WERI-Rb-1 (cell line): ENCODE results near the gene NLRP1.

Source experiments
- DNase-seq: peaks from one replicate; pipeline ENCODE4 v3.0.0-alpha.2; 2020
- H3K27ac ChIP-seq: fragments of 250-450 bp; sonication (Bioruptor Pico); 2 replicates; pipeline ENCODE4 v1.5.1; 2020; ENCODE audit warnings: mild to moderate bottlenecking, moderate library complexity
- H3K27me3 ChIP-seq: fragments of 250-450 bp; sonication (Bioruptor Pico); 2 replicates; pipeline ENCODE4 v1.5.1; 2021; ENCODE audit warnings: mild to moderate bottlenecking, low read depth, moderate library complexity; ENCODE audit not compliant: insufficient read depth, severe bottlenecking
- H3K36me3 ChIP-seq: fragments of 250-450 bp; sonication (Bioruptor Pico); 2 replicates; pipeline ENCODE4 v1.5.1; 2020; ENCODE audit warnings: mild to moderate bottlenecking, moderate library complexity
- H3K4me3 ChIP-seq: 2 replicates; pipeline ENCODE4 v1.5.1; 2011; ENCODE audit warnings: low read depth, mild to moderate bottlenecking, control low read depth, low read length
- H3K9me3 ChIP-seq: fragments of 250-450 bp; sonication (Bioruptor Pico); 2 replicates; pipeline ENCODE4 v1.5.1; 2021; ENCODE audit warnings: mild to moderate bottlenecking, moderate library complexity; ENCODE audit not compliant: severe bottlenecking
- TF ChIP-seq, protein P1 (sequence below): IDR thresholded peaks from 2 replicates; pipeline ENCODE4 v1.5.1; 2011; ENCODE audit warnings: low read depth, mild to moderate bottlenecking, control low read depth, inconsistent platforms, low read length

NLRP1 gene

DNA sequence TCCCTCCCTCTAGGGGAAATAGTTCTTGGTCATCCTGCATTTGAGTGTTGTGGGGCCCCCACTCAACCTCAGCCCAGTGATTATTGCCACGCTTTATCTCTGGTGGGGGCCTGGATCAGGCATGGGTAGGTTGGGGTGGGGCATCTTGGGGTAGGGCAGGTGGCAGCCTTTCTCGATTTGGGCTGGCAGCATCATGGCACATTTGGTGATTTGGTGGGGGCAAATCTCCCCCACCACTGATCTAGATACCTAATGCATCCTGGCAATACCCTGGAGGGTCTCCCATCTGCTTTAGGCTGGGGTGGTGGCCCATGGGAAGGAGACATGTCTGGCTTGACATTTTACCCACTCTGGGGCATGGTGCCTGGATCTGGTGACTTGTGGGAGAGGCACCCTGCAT, 40.2 kb downstream of the NLRP1 start:
- TF ChIP-seq, protein P1, sequence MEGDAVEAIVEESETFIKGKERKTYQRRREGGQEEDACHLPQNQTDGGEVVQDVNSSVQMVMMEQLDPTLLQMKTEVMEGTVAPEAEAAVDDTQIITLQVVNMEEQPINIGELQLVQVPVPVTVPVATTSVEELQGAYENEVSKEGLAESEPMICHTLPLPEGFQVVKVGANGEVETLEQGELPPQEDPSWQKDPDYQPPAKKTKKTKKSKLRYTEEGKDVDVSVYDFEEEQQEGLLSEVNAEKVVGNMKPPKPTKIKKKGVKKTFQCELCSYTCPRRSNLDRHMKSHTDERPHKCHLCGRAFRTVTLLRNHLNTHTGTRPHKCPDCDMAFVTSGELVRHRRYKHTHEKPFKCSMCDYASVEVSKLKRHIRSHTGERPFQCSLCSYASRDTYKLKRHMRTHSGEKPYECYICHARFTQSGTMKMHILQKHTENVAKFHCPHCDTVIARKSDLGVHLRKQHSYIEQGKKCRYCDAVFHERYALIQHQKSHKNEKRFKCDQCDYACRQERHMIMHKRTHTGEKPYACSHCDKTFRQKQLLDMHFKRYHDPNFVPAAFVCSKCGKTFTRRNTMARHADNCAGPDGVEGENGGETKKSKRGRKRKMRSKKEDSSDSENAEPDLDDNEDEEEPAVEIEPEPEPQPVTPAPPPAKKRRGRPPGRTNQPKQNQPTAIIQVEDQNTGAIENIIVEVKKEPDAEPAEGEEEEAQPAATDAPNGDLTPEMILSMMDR: no peak
- H3K9me3 ChIP-seq: no peaks in the 10 kb centered on the region
- no peaks in the 10 kb centered on the region for H3K27me3 ChIP-seq
- no peak overlapping the region for H3K4me3 ChIP-seq
- DNase-seq: no peak
- H3K27ac ChIP-seq: no peak overlapping the region
- no peaks in the 10 kb centered on the region for H3K36me3 ChIP-seq

DNA sequence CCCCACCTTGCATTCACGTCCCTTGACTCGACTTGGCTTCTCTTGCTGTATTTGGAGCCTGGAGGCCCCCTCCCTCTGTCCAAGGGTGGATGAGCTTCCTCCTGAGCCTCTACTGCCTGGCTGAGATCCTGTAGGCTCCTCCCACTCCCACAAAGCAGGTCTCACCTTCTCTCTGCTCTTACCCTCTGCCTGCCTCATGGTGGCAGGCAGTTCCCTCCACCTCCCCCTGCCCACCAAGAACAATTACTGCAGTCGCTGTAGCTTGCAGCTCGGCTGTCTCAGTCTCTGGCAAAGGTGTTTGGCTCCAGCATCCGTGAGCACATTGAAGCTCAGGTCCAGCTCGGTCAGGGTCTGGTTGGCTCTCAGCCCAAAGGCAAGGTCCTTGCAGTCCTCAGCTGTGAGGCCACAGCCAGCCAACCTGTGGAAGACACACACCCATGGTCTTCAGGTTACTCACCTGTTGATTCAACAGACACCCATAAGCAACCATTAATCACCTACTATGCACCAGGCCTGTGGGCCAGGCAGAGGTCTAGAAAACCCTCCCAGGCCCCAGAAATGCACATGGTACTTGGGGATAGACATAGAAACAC, 42.6 kb downstream of the NLRP1 start:
- peak; percentile 26 for DNase-seq
- Histone ChIP-seq H3K27me3 (no peaks in the 10 kb centered on the region), H3K36me3 (no peaks in the 10 kb centered on the region), H3K27ac (no peak overlapping the region), H3K4me3 (no peak overlapping the region), H3K9me3 (no peaks in the 10 kb centered on the region)
- TF ChIP-seq, protein P1: peak; percentile 18; the same call in 1 of the 2 replicates

DNA sequence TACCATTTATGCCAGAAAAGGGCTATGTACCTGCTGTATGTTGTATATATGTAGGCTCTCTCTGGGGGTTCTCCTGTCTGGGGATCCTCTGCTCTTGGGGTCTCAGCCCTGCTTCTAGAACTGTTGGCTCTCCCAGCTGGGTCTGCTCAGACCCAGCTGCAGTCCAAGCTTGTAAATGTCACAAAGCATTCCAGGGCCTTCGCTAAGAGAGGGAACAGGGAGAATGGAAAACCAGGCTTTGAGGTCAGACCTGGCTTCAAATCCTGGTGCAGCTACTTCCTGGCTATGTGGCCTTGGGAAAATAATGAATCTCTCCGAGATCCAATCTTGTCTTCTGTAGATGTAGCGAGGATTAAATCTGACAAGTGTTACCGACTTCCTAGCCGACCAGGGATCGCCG, 44.0 kb downstream of the NLRP1 start:
- no peaks in the 10 kb centered on the region for H3K36me3 ChIP-seq
- TF ChIP-seq, protein P1: no peak

DNA sequence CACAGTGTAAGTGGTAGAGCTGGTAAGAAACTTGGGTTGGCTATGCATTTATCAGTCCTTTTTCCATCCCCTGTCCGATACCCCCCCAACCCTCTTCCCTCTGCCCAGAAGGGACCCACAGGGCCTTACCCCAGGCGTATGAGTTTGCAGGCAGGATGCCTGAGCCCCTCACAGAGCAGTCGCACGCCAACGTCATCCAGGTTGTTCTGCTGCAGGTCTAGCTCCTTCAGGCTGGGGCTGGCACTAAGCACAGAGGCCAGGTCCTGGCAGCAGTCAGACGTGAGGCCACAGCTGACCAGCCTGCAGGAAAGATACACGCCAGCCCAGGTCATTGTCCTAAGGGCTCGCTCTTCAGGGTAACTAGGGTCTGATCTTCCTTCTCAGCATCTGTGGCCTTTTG, 45.0 kb downstream of the NLRP1 start:
- TF ChIP-seq, protein P1: no peak
- no peaks in the 10 kb centered on the region for H3K9me3 ChIP-seq
- no peak overlapping the region for H3K27ac ChIP-seq
- no peak overlapping the region for H3K4me3 ChIP-seq
- H3K36me3 ChIP-seq: no peaks in the 10 kb centered on the region
- DNase-seq: no peak
- no peaks in the 10 kb centered on the region for H3K27me3 ChIP-seq

More for the DNA sequence above, 44.0 kb downstream of the NLRP1 start:
- Histone ChIP-seq H3K4me3 (no peak overlapping the region), H3K9me3 (no peaks in the 10 kb centered on the region), H3K27me3 (no peaks in the 10 kb centered on the region), H3K27ac (no peak overlapping the region)
- DNase-seq: no peak

DNA sequence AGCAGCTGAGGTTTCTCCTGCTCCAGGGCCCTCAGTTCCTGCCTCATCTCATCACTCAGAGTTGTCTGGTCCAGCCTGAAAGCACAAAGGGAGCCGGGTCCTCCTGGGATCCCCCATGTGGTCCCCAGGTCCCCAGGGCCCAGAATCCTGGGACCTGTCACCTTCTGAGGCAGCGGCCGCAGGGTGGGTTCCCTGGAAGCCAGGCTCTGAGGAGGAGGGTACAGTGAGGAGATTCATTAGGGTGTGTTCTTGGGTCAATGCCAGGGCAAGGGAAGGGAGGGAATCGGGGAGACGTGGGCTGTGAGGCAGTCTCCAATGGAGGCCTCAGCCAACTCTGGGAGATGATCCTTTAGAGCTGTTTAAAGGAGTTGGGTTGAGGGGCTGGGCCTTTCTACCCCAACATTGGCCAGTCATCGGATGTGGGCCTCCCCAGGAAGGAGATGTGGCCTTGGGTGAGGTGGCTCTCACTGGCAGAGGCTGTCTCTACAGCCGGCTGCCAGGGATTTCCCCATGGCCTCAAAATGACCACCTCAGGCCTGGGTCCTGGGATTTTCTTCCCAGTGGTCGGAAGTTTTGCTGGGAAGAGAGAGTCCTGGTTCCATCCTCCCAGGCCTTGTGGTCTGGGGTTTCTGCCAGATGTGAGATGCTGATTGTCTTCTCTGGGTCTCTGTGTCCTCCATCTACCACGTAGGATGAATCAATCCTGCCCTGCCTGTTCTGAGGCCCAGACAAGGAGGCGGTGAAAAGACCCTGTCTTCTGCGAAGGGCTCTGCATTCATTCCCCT, 47.3 kb downstream of the NLRP1 start:
- Histone ChIP-seq H3K27me3 (no peaks in the 10 kb centered on the region), H3K9me3 (no peaks in the 10 kb centered on the region), H3K27ac (no peak overlapping the region), H3K4me3 (no peak overlapping the region), H3K36me3 (no peaks in the 10 kb centered on the region)
- no peak for DNase-seq
- TF ChIP-seq, protein P1: no peak
